Common myeloid progenitor, CD34-positive (primary cell): ENCODE results near the gene VTI1A.
"Not testable (repeated sequence)": the region's sequence is repeated elsewhere in the genome, so short reads cannot be mapped to it uniquely, and the experiment has no call there.

ENCODE experiments used
- CTCF ChIA-PET: fragments of 350-600 bp; sonication (Branson Sonifier 250); formaldehyde crosslinking; loops from one replicate; lab custom pipeline; 2021; ENCODE audit warnings: antibody characterized with exemption; lab: Charles Lee
- POLR2A ChIA-PET: fragments of 350-600 bp; sonication (Branson Sonifier 250); formaldehyde crosslinking; loops from one replicate; lab custom pipeline; 2021; ENCODE audit warnings: antibody characterized with exemption; lab: Charles Lee
- DNase-seq, 3 donors: peaks; one replicate each; pipeline versions ENCODE4 v3.0.0 to v3.0.0-alpha.2; 2013
- H3K27ac ChIP-seq, 2 experiments: 1 replicate in 1 of 2; 2 replicates in 1 of 2; pipeline ENCODE4 v1.7.0; 2013; ENCODE audit warnings: inconsistent platforms in 2 of 2, low read length in 2 of 2, mild to moderate bottlenecking in 2 of 2, low read depth in 1 of 2, moderate library complexity in 1 of 2; ENCODE audit not compliant: severe bottlenecking in 2 of 2, insufficient read depth in 1 of 2, poor library complexity in 1 of 2
- H3K27me3 ChIP-seq, 5 experiments: replicated peaks in 2 of 5; 1 replicate in 3 of 5; 2 replicates in 2 of 5; pipeline versions ENCODE4 v1.6.1 to v1.7.0; 2013; ENCODE audit warnings: low read length in 4 of 5, mild to moderate bottlenecking in 2 of 5, moderate library complexity in 2 of 5, inconsistent platforms in 1 of 5; ENCODE audit not compliant: insufficient read depth in 5 of 5, control insufficient read depth in 4 of 5
- H3K36me3 ChIP-seq, 4 experiments: 1 replicate in 2 of 4; 2 replicates in 2 of 4; pipeline versions ENCODE4 v1.6.1 to v1.7.0; 2013; ENCODE audit warnings: low read length in 3 of 4, control low read depth in 1 of 4, mild to moderate bottlenecking in 1 of 4; ENCODE audit not compliant: control insufficient read depth in 4 of 4, insufficient read depth in 4 of 4
- H3K4me1 ChIP-seq, 4 experiments: 1 replicate in 3 of 4; 2 replicates in 1 of 4; pipeline versions ENCODE4 v1.6.1 to v1.7.1; 2013; ENCODE audit warnings: low read length in 3 of 4, mild to moderate bottlenecking in 3 of 4, control low read depth in 1 of 4, inconsistent platforms in 1 of 4, moderate library complexity in 1 of 4; ENCODE audit not compliant: control insufficient read depth in 4 of 4, insufficient read depth in 4 of 4; ENCODE audit errors: control extremely low read depth in 1 of 4
- H3K4me3 ChIP-seq, 7 experiments: 1 replicate in 4 of 7; 2 replicates in 3 of 7; pipeline versions ENCODE4 v1.5.1 to v1.7.0; 2013; ENCODE audit warnings: mild to moderate bottlenecking in 7 of 7, low read length in 6 of 7, moderate library complexity in 6 of 7, inconsistent platforms in 2 of 7, low read depth in 2 of 7, control low read depth in 1 of 7; ENCODE audit not compliant: insufficient read depth in 4 of 7, control insufficient read depth in 1 of 7; ENCODE audit errors: extremely low read depth in 1 of 7
- H3K9me3 ChIP-seq, 5 experiments: 1 replicate in 4 of 5; 2 replicates in 1 of 5; pipeline versions ENCODE4 v1.6.1 to v1.7.1; 2013; ENCODE audit warnings: low read length in 4 of 5, mild to moderate bottlenecking in 2 of 5, inconsistent platforms in 1 of 5, low read depth in 1 of 5, moderate library complexity in 1 of 5; ENCODE audit not compliant: control insufficient read depth in 4 of 5, insufficient read depth in 2 of 5; ENCODE audit errors: control extremely low read depth in 1 of 5
- WGBS: methylation state at CpG from one replicate; pipeline ENCODE4 v1.1.5; 2013; ENCODE audit not compliant: insufficient coverage; 5-methylcytosine and 5-hydroxymethylcytosine counted together

Gene VTI1A

DNA sequence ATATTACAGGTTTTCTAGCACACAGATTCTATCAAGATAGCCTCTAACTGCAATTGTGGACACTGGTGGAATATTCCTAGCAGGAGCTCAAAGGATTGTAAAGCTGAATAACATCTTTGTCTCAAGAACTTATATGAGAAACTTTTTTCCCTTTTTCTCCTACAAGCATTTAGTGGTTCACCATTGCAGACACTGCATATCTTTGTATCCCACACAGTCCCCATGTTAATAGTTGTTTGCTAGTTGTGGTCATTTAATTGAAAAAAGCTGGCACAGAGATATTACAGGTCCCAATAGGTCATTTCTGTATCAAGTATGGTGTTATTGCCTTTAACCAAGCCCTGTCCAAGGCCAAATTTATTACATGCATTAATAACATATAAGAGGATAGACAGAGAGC lies 276.9 kb downstream of the VTI1A start:
- POLR2A ChIA-PET: no interaction called here
- H3K9me3 ChIP-seq: no peaks in the 10 kb centered on the region
- CTCF ChIA-PET: interaction anchor here (1.9 kb wide), 1 partner anchor 16 kb away, joined by 6 read pairs; no protein-coding TSS in a partner anchor
- H3K36me3 ChIP-seq: peaks cover 0 to 3% (median 0%) of the 10 kb centered on the region in 4 experiments
- no peaks in the 10 kb centered on the region for H3K27me3 ChIP-seq
- DNase-seq: no peak
- no peak overlapping the region for H3K27ac ChIP-seq
- H3K4me3 ChIP-seq: no peak overlapping the region
- H3K4me1 ChIP-seq: peaks cover 0 to 11% (median 4%) of the 10 kb centered on the region in 4 experiments

DNA sequence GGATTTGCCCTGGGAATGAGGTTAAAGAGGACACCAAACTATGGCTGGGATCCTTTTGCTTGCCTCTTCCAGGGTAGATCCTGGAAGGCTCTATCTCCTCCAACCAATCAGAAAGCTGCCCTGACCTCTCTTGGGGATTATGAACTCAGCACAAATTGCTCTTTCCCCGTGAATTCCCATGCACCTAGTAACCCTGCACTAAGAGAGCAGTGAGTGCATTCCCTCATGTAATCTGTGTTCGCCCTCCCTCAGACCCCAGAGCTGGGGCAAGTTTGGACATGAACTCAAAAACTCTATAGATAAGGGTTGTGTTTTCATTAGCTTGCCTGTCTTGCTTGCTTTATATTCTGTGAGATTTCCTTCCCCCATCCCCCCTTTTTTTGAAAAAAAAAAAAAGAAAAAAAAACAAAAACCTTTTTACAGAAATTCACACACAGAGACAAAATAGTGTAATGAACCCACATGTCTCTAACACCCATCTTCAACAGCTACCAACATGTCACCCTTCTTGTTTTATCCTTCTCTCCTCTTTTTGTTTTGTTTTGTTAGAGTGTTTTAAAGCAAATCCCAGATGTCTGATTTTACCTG lies 277.5 kb downstream of the VTI1A start:
- CTCF ChIA-PET: interaction anchor here (1.9 kb wide), 1 partner anchor 15 kb away, joined by 6 read pairs; no protein-coding TSS in a partner anchor
- POLR2A ChIA-PET: no interaction called here
- Histone ChIP-seq H3K27ac (no peak overlapping the region), H3K27me3 (no peaks in the 10 kb centered on the region), H3K36me3 (peaks cover 0 to 3% (median 0%) of the 10 kb centered on the region in 4 experiments), H3K9me3 (no peaks in the 10 kb centered on the region), H3K4me3 (no peak overlapping the region), H3K4me1 (peaks cover 0 to 11% (median 4%) of the 10 kb centered on the region in 4 experiments)
- DNase-seq: no peak
- WGBS: 80% methylated on average over 1 of the region's 2 CpGs

DNA sequence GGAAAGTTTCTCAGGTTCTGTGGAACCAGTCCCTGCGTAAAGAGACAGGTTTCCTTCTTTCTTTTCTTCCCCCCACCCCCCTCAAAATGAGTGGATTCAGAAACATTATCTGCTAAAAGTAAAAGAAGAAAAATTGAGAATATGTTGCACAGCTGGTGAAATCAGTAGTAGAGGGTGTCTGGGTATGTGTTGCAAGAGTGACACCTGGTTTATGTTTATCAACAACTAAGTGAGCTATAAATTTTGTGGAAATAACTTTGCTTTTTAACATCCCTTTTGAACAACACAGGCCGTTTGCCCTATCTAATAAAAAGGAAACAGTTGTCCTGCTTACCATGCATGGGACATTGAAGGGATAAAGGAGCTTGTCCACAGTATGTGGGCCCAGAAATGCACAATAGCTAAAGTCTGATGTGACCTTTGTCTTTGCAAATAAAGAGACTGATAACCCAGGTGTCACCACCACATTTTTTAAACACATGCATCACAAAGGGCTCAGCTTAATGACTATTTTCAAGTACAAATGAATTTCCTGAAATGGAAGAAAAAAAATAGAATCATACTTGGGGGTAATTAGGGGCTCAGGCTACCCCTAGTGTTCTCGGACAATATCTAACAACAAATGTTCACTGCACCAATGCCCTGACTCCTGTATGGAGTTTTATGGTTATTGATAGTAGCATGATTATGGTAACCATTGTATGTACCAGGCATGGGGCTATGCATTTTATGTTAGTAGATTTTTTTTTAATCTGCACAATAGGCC lies 281.3 kb downstream of the VTI1A start:
- ChIA-PET POLR2A (no interaction called here), CTCF (no interaction called here)
- no peaks in the 10 kb centered on the region for H3K9me3 ChIP-seq
- no peak overlapping the region for H3K4me3 ChIP-seq
- no peaks in the 10 kb centered on the region for H3K27me3 ChIP-seq
- WGBS: no CpG with 5 or more reads among the region's 3 CpGs
- peaks cover 0 to 3% (median 0%) of the 10 kb centered on the region in 4 experiments for H3K36me3 ChIP-seq
- no peak overlapping the region for H3K27ac ChIP-seq
- peaks cover 0 to 25% (median 9%) of the 10 kb centered on the region in 4 experiments for H3K4me1 ChIP-seq
- peak in 2 of 3 donors; percentile 18 to 47 for DNase-seq

DNA sequence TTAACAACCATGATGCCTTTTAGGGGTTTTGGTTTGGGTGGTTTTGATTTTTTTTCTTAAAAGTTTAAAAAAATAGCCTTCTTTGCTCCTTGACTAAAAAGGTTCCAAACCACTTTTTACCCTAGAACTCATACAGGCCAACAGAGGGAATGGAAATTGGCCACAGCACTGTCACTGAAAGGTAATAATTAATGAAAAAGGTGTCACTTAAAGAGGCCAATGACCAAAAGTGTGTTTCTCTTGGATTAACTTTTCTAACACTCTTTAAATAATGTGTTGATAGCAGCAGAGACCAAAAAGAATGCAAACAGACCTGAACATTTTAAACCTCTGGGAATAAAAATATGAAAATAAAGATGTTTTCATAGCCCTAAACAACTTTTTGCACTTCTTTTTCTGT lies 282.0 kb downstream of the VTI1A start:
- no peak for DNase-seq
- no peaks in the 10 kb centered on the region for H3K27me3 ChIP-seq
- no peak overlapping the region for H3K4me3 ChIP-seq
- peaks cover 0 to 3% (median 0%) of the 10 kb centered on the region in 4 experiments for H3K36me3 ChIP-seq
- ChIA-PET POLR2A (no interaction called here), CTCF (interaction anchor here (0.8 kb wide), 1 partner anchor 9 kb away, joined by 4 read pairs; no protein-coding TSS in a partner anchor)
- no peak overlapping the region for H3K27ac ChIP-seq
- H3K9me3 ChIP-seq: no peaks in the 10 kb centered on the region
- peaks cover 0 to 25% (median 9%) of the 10 kb centered on the region in 4 experiments for H3K4me1 ChIP-seq

DNA sequence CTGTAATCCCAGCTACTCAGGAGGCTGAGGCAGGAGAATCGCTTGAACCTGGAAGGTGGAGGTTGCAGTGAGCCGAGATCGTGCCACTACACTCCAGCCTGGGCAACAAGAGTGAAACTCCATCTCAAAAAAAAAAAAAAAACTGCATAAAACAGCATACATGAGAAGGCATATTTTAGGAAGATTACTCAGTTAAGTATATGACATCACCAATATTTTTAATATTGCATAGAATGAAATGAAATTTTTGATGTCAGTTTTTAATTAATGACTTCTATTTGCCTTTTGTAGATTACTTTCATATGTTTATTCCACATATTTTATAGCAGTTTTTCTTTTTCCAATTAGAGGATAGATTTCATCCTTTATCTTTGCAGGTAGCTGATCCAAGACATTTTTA lies 284.4 kb downstream of the VTI1A start:
- DNase-seq, H3K36me3 ChIP-seq, POLR2A ChIA-PET, H3K9me3 ChIP-seq, H3K4me3 ChIP-seq, H3K27me3 ChIP-seq, H3K27ac ChIP-seq, CTCF ChIA-PET: not testable (repeated sequence)
- no CpG with 5 or more reads among the region's 3 CpGs for WGBS
- H3K4me1 ChIP-seq: peaks cover 0 to 25% (median 9%) of the 10 kb centered on the region in 4 experiments

DNA sequence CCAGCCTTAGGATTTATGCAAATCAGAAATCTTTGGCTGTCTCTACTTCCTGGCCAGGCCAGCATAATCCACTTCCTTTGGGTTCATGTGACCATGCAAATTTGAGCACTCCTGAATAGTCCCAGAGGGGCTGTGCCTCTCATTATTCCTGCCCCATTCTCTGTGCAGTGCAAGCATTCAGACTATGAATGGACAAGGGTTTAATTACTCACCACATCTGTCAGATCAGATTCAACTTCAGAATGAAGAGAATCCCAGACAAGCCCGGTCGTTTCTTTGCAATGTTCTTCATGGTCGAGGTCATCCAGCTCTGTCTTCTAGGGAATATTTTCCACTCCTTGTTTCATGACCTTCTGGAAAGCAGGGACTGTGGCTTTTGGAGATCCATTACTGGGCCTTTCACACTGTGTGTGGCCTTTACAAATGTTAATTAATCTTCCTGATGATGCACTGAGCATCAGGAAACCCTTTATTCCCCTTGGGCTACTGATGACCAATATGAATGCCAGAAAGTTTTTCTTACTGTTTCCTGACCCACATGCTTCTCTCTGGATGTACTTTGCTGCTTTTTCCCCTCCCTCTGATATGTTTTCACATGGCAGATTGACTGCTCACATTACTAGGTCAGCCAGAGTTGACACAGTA lies 285.4 kb downstream of the VTI1A start:
- Histone ChIP-seq H3K27ac (peak overlapping the region in 1 of 2 experiments; percentile 11), H3K27me3 (no peaks in the 10 kb centered on the region), H3K4me3 (no peak overlapping the region), H3K36me3 (peaks cover 0 to 4% (median 0%) of the 10 kb centered on the region in 4 experiments), H3K4me1 (peaks cover 0 to 25% (median 9%) of the 10 kb centered on the region in 4 experiments), H3K9me3 (no peaks in the 10 kb centered on the region)
- 90% methylated on average over 3 of the region's 3 CpGs for WGBS
- DNase-seq: no peak
- ChIA-PET POLR2A (no interaction called here), CTCF (interaction anchor here (3.1 kb wide), 1 partner anchor 11 kb away, joined by 9 read pairs; no protein-coding TSS in a partner anchor)
